Measurements from ENCODE around the gene LDLRAD3. TPM values are rescaled to one million over a fixed set of nuclear protein-coding genes. Genes with fewer than 3 reads are reported as not detected.

The LDLRAD3 gene
- total RNA-seq, 1 donor from 2014 or later = 1.2 TPM

DNA sequence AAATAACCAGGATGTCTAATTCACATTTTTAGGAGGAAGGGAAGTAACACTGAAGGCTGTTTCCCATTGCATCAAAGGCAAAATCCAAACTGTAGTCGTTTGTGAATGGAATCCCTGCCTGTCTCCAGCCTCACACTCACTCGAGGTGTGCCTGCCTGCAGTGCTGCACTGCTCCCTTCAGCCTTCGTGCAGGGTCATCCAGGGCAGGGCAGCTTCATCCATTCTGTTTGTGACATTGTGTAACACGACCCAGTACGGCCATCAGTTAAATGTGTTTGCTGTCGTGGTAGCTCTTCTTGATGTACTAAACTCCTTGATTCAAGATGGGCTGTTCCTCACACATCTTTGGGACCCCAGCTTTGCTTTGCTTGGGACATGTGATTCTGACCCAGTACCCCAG lies 34.3 kb downstream of the LDLRAD3 start:
- intact Hi-C loops (cut with DNase I) = no loop called here
- DNase-seq (no peak), ATAC-seq (ENCODE audit: poor library complexity) (no peak)

DNA sequence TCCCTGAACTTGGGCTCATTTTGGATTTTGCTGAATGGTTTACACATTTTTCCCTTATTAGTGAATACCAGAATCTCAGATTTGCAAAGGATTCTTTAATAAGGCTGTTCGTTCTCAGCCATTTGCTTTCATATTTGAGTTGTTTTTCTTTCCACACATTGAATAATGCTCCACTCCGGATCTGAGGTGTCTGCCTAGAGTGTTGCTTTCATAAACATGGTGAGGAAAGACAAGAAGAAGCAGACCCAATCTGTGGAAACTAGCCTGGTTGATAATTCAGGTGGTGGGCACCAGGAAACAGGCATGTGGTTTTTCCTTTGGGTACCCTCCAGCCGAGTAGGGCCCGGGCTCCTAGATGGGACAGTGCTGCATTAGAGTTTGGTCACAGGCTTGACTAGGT lies 35.0 kb downstream of the LDLRAD3 start:
- intact Hi-C loops (cut with DNase I) = no loop called here
- no peak for DNase-seq
- no peak for ATAC-seq (ENCODE audit: poor library complexity)

DNA sequence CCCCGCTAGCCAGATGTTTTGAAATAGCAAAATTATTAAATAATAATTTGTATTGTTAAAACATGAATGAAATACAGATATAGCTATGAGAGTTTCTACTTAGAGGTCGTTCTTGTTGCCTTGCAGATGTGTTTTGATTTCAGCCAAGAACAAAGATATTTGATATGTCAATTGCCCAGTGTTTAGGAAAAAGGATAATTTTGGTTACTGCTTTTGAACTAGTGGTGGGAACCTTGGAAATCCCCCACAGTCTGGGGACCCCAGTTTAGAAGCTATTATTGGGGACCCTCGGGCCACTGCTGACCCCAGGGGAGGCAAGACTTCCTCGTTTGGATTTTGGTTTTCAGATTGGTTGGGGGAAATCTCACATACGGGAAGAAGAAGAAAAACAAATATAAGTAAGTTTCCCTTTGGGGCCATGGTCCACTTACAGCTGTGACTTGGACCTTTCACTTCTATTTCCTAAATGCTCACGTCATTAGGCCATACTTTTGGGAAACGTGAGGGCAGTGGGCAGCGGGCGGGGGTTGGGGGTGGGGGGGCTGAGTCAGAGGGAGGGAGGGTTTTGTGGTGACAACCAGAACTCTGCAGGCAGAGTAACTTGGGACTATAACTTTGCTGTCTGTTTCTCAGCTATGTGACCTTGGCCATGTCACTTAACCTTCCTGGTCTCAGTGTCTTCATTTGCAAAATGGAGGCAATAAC lies 37.0 kb downstream of the LDLRAD3 start:
- ATAC-seq (ENCODE audit: poor library complexity) (no peak), DNase-seq (no peak)
- intact Hi-C loops (cut with DNase I) = no loop called here

DNA sequence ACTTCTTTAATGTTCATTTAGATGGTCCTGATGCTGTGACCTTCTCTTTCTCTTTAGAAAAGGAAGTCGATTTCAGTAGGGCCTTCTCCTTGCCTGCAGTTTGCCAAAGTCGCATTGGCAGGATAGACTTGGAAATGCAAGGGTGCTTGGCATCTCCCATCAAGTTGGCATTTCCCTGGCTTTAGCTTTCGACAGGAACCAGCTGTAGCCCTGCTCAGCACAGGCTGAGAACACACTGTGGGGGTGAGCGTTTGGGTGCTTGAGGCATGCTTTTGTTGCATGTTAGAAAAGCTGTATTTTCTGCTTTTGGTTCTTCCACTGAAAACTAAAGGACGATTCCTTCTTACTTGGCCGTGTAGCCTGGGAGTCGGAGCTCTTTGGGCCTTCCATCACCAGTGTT lies 37.7 kb downstream of the LDLRAD3 start:
- intact Hi-C loops (cut with DNase I) = no loop called here
- DNase-seq = no peak
- no peak for ATAC-seq (ENCODE audit: poor library complexity)

DNA sequence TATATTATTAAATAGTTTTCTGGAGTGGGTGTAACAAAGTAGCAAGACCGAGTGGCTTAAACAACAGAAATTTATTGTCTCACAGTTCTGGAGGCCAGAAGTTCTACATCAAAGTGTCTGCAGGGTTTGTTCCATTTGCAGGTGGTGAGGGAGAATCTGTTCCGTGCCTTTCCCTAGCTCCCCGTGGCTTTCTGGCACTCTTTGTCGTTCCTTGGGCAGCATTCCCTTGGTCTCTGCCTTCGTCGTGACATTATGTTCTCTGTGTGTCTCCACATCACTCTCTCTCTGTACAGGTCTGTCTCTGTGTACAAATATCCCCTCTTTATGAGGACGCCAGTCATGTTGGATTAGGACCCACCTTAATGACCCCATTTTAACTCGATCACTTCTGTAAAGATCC lies 38.2 kb downstream of the LDLRAD3 start:
- ATAC-seq (ENCODE audit: poor library complexity) (no peak), DNase-seq (no peak)
- intact Hi-C loops (cut with DNase I) = no loop called here

DNA sequence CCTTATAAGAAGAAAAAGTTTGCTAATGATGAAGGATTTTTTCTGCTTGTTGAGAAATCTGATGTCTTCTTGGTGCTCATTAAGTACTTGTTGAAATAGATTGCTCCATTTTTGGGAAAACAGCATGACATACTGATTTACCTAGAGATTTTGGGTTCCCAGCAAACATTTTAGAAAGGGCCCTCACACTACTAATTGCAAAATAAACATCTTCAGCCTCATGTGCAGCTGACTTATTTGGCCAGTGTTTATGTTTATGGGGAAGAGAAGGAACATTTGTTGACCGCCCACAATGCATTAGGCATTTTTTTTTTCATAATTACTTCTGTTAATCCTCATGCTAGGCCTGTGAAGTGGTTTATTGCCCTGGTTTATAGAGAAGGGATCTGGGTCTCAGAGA lies 40.1 kb downstream of the LDLRAD3 start:
- no peak for DNase-seq
- no peak for ATAC-seq (ENCODE audit: poor library complexity)
- intact Hi-C loops (cut with DNase I) = no loop called here

DNA sequence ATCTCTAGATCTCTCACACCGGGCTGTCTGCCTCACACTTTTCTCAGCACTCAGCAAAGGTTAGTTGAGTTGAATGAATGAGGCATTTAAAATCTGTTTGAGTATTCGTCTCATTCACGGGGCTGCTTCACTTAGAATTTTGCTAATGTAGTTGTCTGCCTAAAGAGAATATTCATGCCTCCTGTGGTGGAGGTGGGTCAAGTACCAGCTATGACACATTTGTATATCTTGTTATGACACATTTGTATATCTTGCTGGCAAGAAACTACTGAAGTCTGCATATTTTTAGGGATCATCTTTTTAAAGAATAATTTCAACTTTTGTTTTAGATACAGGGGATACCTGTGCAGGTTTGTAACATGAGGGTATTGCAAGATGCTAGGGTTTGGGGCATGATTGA lies 43.1 kb downstream of the LDLRAD3 start:
- DNase-seq (no peak), ATAC-seq (ENCODE audit: poor library complexity) (no peak)
- intact Hi-C loops (cut with DNase I) = no loop called here

DNA sequence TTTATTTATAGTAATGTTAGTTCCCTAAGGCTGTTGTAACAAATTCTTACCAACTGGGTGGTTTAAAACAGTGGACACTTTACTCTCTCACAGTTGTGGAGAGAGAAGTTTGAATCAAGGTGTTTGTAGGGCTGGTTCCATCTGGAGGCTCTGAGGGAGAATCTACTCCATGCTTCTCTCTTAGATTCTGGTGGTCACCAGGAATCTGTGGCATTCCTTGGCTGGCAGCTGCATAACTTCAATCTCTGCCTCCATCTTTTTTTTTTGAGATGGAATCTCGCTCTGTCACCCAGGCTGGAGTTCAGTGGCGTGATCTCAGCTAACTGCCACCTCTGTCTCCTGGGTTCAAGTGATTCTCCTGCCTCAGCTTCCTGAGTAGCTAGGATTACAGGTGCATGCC lies 46.3 kb downstream of the LDLRAD3 start:
- no peak for ATAC-seq (ENCODE audit: poor library complexity)
- intact Hi-C loops (cut with DNase I) = no loop called here
- no peak for DNase-seq

DNA sequence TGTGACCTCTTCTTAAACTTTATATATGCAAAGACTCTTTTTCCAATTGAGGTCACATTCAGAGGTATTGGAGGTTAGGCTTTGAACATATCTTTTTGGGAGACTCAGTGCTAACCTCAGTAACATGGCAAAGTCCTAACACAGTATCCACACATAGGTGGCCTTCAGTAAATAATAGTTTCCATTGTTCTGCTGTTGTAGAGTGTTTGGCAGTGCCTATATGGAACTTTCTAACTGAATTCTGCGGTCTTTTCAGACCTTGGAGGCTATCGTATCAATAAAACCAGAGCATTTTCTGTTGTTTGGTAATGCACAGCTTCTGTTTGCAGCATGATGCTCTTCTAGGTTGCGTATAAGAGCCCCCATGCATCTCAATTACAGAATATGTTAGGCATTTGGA lies 47.0 kb downstream of the LDLRAD3 start:
- intact Hi-C loops (cut with DNase I) = no loop called here
- no peak for DNase-seq
- no peak for ATAC-seq (ENCODE audit: poor library complexity)

DNA sequence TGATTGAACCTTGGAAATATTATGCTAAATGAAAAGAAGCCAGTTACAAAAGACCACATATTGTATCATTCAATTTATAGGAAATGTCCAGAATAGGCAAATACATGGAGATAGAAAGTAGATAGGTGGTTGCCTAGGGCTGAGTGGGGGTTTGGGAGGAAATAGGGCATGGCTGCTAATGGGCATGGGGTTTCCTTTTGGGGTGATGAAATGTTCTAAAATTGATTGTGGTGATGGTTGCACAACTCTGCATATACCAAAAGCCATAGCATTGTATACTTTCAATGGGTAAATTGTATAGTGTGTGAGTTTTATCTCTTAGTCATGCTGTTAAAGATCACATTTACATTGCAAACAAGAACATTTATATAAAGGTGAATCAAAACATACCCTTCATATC lies 48.7 kb downstream of the LDLRAD3 start:
- DNase-seq = no peak
- ATAC-seq (ENCODE audit: poor library complexity) = no peak

DNA sequence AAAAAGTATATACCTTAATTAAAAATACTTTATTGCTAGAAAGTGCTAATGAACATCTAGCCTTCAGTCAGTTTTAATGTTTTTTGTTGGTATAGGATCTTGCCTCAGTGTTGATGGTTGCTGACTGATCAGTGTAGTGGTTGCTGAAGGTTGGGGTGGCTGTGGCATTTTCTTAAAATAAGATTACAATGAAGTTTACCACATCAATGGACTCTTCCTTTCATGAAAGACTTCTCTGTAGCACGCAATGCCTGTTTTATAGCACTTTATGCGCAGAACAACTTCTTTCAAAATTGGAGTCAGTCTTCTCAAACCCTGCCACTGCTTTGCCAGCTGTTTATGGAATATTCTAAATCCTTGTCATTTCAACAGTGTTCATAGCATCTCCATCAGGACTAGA lies 50.6 kb downstream of the LDLRAD3 start:
- ATAC-seq (ENCODE audit: poor library complexity) (no peak), DNase-seq (no peak)
- intact Hi-C loops (cut with DNase I) = no loop called here

More for the DNA sequence above, 48.7 kb downstream of the LDLRAD3 start:
- intact Hi-C loops (cut with DNase I) = no loop called here

DNA sequence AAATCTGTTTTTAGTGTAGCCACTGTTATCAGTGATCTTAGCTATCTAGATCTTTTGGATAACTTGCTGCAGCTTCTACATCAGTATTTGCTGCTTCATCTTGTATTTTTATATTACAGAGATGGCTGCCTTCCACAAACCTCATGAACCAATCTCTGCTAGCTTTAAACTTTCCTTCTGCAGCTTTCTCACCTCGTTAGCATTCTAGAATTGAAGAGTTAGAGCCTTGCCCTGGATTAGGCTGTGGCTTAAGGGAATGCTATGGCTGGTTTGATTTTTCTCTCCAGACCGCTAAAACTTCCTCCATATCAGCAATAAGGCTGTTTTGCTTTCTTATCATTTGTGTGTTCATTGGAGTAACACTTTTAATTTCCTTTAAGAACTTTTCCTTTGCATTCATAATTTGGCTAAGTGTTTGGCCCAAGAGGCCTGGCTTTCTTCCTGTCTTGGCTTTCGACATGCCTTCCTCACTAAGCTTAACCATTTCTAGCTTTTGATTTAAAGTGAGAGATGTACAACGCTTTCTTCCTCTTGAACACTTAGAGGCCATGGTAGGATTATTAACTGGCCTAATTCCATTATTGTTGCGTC lies 51.9 kb downstream of the LDLRAD3 start:
- ATAC-seq (ENCODE audit: poor library complexity) = no peak
- DNase-seq = no peak
- intact Hi-C loops (cut with DNase I) = no loop called here

DNA sequence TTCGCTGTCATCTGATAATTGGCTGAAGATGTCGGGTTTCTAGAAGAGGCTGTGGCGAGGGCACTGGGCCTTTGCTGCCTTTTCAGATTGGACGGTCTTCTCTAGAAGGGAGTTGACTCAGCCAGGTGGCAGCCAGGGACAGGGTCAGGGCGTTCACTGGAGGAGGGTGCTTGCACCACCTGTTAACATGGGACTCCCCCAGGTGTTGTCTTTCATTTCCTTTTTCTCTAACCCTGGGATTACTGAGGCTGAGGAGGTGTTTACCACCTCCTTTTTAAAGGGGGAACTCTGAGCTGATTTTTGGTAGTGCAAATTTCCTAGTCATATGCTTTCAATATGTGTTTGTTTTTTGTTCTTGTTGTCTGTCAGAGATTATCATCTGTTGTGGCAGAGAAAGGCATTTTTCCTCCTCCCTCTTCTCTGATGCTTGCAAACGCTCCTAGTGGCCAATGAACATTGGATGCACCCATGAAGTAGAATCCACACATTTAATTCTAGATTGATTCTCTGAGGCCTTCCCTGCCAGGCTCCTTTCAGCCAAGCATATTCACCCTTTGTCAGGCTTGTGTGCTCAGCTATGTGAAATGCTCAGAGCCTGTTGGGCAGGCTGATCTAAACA lies 54.1 kb downstream of the LDLRAD3 start:
- ATAC-seq (ENCODE audit: poor library complexity) = no peak
- intact Hi-C loops (cut with DNase I) = no loop called here

DNA sequence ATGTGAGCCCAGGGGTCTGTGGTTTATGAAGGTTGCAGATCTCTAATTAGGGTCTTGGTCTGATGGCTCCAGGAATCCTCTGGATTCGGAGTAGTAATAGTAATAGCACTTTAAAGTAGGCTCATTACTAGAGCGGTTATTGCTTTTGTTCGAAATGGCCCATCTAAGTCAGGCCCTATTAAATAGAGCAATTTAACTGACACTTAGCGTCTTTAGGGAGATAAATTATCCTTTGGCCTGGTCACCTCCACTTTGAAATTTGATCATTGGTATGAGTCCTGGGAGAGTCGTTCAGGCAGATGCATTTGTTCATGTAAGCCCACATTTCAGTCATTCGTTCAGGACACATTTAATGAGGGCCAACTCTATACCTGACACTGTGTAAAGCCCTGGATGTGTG lies 54.8 kb downstream of the LDLRAD3 start:
- intact Hi-C loops (cut with DNase I) = no loop called here
- DNase-seq = no peak
- no peak for ATAC-seq (ENCODE audit: poor library complexity)

More for the DNA sequence above, 54.1 kb downstream of the LDLRAD3 start:
- DNase-seq = no peak

DNA sequence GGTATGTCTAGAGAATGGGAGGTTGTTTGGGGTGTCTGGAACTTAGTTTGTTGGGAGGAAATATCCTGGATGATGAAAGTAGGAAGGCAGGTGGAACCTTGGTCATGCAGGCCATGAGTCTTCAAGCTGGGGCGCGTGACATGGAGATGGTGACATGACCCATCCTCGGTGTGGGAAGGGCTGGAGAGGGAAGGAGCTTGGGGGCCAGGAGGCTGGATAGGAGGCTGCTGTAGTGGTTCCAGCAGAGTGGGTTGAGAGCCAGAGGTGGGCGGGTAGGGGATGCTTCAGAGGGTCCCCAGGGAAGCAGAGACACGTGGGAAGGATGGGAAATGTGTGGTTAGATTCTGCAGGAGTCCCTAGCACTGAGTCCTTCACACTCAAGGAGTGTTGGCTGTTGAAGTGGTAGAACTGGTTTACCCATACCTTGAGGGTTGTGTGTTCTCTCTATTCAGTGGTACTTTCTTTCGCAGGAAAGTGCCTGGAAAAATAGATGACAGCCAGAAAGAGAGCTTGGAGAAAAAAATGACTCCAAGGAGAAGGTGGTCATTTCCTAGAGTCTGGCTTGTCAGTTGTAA lies 56.8 kb downstream of the LDLRAD3 start:
- DNase-seq (no peak), ATAC-seq (ENCODE audit: poor library complexity) (no peak)
- intact Hi-C loops (cut with DNase I) = no loop called here

DNA sequence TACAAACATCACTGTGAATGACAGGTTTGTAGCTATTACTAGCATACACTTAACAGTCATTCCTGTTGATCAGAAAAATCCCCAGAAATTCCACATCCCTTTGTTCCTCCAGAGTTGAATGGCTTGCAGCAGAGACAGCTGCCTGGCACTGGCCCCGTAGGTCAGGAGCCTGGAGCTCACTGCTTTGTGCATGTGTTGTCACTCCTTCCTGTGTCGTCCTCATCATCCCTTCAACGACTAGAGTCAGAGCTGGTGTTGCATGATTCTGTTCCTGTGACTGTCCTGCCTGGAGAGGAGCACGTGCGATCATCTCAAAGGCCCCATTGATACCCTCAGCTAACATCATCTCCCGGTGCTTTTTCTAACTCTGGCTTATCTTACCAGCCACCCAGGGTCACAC lies 58.3 kb downstream of the LDLRAD3 start:
- intact Hi-C loops (cut with DNase I) = no loop called here
- ATAC-seq (ENCODE audit: poor library complexity) (no peak), DNase-seq (no peak)

DNA sequence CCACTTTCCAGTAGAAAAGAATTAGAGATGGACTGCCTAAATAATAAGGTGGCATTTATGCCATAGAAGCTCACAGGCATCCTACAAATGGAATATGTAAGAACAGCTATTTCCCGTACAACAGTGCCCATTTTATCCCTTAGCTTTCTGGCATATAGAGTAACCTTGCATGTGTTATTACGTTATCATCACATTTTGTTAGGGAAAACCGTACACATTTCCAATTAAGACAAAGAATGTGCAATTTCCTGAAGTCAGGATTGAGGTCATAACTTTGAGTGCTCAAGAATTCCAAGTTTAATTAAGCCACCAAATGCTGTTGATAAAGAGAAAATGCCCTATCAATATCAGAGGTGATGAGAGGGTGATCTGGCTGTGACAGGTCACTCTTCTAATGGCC lies 58.9 kb downstream of the LDLRAD3 start:
- intact Hi-C loops (cut with DNase I) = no loop called here
- DNase-seq (no peak), ATAC-seq (ENCODE audit: poor library complexity) (no peak)

DNA sequence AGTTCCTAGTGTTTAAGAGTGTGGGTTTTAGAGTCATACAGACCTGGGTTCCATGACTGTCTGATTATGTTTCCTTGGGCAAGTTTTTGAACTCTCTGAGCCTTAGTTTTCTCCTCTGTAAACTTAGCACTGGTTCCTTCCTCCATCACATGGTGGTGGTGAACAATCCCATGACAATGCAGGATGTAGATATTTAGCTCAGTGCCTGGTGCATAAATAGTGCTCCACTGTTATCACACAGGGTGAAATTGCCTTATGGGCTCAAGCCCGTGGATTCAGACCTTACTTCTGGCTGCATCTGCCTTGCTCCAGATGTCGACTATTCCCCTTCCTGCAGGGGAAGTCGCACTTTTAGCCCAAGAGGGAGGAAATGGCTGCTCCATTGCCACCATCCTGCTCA lies 62.7 kb downstream of the LDLRAD3 start:
- ATAC-seq (ENCODE audit: poor library complexity) = no peak
- intact Hi-C loops (cut with DNase I) = no loop called here

DNA sequence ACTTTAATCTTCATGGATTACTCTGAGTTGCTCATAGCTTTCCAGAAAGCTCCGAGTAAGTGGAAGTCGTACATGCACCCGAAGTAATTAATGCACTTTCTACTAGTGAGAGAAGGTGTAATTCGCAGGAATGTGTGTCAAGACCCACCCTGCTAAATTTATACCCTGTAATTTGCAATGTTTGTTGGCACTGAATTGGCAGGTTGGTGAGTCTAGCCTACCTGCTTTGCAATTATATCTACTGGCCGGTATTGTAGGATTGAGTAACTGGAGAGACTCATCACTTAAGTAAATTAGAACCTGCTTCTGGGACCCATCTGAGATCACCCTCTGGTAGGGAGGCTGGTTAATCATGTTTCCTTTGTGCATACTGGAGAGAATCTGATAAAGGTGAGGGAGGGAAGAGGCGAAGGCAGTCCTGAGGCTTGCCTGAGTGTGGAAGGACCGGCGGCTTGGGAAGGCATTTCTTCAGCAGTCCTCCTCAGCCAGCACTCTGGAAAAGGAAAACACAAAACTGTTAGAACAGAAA lies 63.3 kb downstream of the LDLRAD3 start:
- intact Hi-C loops (cut with DNase I) = no loop called here
- ATAC-seq (ENCODE audit: poor library complexity) = no peak
- no peak for DNase-seq

More for the DNA sequence above, 62.7 kb downstream of the LDLRAD3 start:
- DNase-seq = no peak

DNA sequence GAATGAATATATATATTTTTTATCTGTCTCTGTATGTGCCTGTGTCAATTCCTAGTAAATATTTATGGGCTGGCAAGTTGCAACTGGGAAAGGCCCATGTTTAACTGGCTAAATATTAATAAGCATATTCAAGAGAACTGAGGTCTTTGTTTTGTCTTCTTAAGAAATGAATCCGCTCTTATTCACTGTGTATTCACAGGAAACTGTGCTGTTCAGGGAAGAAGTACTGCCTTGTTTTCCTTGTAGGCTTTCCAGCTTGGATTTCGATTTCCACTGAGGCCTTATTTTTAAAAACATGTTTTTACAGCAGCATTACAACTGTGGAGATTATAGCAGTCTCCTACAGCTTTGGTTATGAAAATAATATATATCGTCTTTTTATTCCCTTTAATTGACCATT lies 64.7 kb downstream of the LDLRAD3 start:
- intact Hi-C loops (cut with DNase I) = no loop called here
- DNase-seq = no peak
- ATAC-seq (ENCODE audit: poor library complexity) = peak; percentile 39
